Cerebellar nuclear complex (tissue), 1 donor: ENCODE measurements around the gene MON1A.
"Not testable (repeated sequence)": the region's sequence is repeated elsewhere in the genome, so short reads cannot be mapped to it uniquely, and the experiment has no call there.

Experiments
- DNase-seq, 2 experiments: peaks; one replicate each; lab custom pipeline; 2025; lab: John Stamatoyannopoulos, UW

Gene MON1A

DNA sequence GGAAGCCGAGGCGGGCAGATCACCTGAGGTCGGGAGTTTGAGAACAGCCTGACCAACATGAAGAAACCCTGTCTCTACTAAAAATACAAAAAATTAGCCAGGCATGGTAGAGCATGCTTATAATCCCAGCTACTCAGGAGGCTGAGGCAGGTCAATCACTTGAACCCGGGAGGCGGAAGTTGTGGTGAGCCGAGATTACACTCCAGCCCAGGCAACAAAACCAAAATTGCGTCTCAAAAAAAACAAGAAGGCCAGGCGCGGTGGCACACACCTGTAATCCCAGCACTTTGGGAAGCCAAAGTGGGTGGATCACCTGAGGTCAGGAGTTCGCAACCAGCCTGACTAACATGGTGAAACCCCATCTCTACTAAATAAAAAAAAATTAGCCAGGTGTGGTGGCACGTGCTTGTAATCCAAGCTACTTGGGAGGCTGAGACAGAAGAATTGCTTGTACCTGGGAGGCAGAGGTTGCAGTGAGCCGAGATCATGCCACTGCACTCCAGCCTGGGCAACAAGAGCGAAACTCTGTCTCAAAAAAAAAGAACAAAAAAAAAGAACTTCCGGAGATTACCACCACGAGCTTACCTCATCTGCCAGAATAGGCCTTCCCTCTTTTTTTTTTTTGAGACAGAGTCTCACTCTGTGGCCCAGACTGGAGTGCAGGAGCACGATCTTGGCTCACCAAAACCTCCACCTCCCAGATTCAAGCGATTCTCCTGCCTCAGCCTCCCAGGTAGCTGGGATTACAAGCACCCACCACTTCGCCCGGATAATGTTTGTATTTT lies 11.6 kb downstream of the MON1A start:
- DNase-seq, result not testable (repeated sequence)

GRCh38 chr3:49916686-49917085 lies 12.9 kb downstream of the MON1A start:
- no peak for DNase-seq

DNA sequence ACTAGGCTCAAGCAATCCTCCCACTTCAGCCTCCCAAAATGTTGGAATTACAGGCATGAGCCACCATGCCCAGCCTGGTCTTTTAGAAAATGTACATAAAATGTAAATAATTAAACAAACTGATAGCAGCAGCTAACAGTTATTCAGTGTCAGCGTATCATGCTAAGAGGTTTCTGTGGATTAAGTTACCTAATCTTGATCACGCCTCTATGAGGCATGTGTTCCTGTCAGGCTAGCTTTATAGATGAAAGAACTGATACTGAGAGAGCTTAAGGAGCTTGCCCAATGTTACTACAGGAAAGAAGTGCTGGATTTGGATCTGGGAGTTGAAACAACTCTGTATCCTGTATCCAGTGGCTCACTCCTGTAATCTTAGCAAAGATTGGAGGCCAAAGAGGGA lies 14.7 kb downstream of the MON1A start:
- no peak for DNase-seq

DNA sequence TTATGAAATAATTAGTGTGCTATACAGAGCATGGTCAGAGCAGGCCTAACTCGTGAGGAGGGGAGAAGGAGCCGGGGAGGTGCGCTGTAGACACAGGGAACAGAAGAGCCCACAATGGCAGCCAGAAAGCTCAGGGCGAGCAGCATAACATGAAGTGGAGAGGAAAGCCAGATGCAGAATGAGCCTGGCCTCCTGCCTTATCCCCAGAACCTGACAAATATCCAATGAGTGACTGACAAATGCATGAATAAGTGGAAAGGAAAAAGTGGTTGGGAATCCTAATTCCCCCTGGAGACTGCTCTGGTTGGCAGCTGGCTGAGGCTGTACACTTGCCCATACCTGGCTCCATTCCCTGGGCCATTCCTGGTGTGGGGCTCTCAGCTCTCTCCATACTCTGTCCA lies 16.7 kb downstream of the MON1A start:
- DNase-seq, result no peak

DNA sequence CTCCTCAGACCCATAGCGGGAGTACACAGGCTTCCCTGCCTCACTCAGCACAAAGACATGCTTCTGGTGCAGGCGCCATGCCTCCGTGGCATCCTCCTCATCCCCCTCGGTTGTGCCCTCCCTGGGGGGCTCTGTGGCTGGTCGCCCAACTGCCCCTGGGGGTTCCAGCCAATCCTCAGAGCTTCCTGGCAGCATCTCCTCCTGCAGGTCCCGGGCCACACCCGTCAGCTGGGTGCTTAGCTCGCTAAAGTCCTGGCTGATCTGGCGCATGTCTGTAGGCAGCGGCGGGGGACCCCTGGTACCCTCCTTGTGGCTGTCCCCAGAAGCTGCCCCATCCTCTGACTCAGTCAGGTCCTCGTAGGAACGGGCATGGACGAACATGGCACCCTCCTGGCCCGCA lies 18.0 kb downstream of the MON1A start:
- DNase-seq, result no peak

DNA sequence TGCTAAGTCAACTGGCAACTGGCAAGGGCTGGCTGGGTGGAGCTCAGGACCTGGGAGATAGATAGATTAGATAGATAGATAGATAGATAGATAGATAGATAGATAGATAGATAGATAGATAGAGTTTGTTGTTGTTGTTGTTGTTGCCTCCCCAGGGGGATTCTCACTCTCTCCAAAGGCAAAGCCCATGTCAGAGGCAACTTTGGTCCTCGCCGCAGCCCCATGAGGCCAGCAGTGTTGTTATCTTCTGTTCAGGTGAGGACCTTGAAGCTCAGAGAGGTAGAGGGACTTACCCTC lies 18.5 kb downstream of the MON1A start:
- DNase-seq, result no peak

GRCh38 chr3:49910409-49911123 lies 19.0 kb downstream of the MON1A start:
- DNase-seq, result no peak

- DNase-seq, result no peak
These were observed 21.0 kb downstream of the MON1A start for GRCh38 chr3:49908373-49909199.

DNA sequence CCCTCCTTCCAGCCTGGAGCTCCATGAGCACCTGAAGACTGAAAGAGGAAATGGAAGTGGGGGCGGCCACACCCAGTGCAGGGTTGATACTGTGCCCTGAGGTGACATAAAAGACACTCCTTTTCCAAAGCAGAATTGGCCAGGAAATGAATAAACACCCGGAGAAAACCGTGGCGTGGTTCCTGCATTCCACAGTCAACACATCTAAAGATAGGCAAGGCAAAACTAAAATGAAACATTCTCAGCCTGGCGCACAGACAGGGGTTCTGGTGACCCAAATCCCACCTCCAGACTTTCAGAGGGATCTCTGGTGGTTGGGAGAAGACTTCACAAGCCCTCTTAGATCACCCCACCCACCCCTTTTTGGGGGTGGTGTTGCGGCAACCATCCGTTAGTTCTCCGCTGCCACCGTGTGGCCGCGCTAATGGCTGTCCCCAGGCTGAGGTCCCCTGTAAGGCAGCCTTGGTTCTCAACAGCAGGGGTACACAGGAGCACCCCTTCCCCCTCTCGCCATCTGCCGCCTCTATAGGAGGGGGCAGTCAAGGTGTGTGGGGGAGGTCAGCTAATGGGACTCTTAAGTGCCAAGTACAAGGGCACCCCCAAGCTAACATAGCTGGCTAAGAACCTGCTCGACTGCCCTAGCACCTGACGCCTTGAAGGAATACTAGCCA lies 23.4 kb downstream of the MON1A start:
- no peak for DNase-seq

DNA sequence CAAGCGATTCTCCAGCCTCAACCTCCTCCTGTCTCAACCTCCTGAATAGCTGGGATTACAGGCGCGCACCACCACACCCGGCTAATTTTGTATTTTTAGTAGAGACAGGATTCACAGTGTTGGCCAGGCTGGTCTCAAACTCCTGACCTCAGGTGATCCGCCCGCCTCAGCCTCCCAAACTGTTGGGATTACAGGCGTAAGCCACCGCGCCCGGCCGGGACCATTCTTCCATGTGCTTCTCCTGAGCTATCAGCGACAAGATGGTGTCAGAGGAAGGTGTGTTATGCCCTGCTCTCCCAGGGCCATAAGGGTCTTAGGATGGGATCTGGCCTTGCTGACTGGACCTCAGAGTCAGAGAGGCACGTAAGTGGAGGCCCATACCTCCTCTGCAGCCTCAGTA lies 25.2 kb downstream of the MON1A start:
- DNase-seq, result not testable (repeated sequence)

DNA sequence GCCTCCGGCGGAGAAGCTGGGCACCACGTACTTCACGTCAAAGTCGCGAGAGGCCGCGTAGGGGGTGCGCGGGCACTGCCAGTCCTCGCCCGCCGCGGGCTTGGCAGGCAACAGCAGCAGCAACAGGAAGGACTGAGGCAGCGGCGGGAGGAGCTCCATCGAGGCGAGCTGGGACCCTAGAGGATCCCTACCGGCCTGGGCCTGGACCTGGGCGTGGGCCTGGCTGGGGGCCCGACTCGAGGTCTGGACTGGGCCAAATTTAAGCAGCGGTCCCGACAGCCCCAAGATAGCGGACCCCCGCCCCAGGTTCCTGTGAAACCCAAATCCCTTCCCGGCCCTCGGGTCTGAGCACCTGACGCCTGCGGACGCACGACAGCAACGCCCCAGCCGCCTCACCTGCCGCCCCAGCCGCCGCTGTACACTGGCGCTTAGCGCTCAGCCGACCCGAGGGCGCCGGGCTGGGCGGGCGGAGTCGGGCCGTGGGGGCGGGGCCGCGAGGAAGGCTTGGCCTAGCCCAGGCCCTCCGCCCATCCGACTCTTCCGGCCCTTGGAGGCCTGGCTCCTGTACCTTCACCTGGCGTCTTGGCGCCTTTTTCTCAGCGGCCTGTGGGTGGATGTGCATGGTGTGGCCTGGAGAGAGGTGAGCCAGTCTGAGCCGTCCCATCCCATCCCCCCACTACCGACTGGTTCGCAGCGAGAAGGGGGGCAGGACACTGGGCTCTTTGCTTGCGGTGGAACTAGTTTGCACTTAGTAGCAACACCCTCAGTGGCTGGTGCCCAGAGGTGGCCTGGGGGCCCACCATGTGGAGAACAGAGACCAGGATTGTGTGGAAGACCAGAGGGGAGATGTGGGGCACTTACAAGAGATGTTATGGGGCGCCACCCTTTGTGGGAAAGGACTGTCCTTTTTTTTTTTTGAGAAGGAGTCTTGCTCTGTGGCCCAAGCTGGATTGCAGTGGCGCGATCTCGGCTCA lies 25.9 kb downstream of the MON1A start, which contains the start of gene MST1R:
Gene MST1R, minus strand, starts transcription at position 423 of the 974 bp plus-strand sequence. Its CDS starts 264 bp downstream, at position 159.
- no peak for DNase-seq

DNA sequence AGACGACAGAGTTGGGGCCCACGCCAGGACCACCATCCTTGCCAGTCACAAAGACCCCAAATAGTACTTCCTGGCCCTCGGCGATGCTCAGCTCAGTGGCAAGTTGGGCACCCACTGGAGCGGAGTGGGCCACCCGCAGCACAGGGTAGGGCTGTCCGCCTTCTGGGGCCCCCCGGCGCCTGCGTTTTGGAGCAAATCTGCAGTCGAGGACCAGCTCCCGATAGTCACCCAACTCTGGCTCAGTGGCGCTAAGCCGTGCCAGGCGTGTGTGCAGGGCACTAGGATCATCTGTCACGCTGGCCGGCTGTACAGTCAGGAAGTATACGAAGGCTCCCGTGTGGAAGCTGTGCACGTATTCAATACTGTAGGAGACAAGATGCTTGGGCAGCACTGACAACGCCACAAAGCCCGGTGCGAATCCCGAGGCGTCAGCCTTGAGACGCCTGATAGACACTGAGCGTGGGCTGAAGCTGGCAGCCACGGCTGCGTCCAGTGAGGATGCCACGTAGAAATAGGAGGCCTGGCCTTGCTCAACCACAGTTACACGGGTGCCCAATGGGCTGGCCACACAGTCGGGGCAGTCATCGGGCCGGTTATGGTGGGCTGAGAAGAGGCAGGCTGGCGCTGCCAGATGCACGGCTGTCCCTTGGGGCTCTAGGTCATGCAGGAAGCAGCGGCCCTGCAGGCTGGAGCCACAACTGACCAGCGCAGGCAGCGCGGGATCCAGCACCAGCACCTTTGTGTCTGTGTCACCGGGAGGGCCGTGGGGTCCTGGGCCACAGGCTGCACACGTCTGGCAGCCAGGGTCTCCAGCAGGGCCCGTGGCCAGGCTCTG lies 26.9 kb downstream of the MON1A start:
- DNase-seq, result no peak

DNA sequence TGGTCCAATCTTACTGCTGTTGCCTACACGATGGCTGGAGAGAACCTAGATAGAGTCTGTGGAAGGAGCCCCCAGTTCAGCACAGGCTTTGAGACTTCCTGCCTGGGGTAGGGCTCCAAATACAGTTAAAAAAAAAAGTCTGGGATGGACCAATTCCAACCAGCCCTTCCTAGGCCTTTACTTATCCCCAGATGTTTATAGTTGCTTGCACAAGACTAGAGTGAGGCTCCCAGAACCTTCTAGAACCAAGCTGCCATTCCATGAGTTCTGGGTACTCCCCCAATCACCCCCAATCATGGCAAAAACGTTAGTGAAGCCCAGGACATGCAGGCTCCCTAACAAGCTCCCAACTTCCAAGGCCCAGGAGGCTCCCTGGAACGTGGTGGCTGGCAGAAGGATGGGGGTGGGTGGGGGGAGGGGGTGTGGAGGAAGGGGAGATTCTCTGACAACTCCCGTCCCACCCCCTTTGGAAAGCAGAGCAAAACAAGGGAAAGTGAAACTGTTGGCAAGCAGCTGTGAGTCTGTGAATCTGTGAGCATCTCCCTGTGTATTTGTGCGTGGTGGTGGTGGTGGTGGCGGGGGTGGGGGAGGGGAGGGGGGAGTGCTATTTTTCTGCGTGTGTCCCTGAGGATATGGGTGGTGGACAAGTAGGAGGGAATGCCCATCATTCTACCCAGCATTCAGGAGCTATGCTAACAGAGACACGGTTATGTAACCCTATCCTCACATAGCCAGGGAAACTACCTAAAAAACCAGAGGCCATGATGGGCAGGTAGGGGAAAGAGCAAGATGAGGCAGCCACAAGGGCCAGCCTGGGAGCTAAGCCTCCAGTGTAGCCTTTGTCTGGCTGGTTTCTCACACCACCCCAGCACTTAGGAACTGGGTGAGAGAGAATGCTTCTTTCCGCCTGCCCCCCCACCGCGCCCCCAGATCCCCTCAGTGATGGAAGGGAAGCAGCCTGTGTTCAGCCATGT lies 28.0 kb downstream of the MON1A start:
- DNase-seq, result no peak

GRCh38 chr3:49900491-49901153 lies 29.0 kb downstream of the MON1A start:
- no peak for DNase-seq

- DNase-seq, result no peak
These were observed 29.8 kb downstream of the MON1A start for GRCh38 chr3:49899815-49900214.

DNA sequence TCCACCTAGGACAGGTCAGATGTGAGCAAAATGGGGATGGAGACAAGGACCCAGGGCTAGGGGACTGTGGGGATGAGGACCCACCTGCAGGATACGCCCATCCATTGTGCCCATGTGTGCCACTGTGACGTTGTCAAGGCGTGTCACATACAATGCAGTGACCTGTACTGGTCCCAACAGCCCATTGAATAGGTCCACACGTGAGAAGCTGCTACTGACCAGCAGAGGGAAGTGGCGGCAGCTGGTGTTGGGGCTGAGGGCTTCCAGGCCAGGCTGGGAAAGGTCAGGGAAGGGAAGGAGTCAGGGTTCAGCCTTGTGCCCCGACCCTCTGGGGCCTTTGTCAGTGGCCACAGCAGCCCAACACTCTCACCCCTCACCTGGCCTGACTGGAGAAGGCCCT lies 30.6 kb downstream of the MON1A start:
- no peak for DNase-seq

DNA sequence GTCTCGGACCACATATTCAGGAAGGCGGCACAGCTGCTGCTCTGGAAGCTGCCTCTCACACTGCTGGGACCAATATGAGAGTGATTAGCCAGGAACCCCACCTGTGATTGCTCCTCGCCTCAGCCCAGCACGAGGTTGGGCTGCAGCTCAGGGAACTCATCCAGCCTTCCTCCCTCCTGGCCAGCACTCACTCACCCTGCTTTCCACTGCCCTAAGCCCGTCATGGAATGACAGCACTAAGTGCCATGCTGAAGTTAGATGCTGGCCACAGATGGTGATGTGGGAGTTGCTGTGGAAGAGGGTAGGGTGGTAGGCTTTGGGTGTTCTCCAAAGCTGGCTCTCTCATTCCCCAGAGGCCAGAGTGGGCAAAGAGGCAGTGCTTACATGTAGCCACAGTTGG lies 33.3 kb downstream of the MON1A start:
- DNase-seq, result no peak

- no peak for DNase-seq
These were observed 33.8 kb downstream of the MON1A start for GRCh38 chr3:49895791-49896190.
